Measurements from ENCODE around the gene ZC4H2.
"Not testable (repeated sequence)": the region's sequence is repeated elsewhere in the genome, so short reads cannot be mapped to it uniquely, and the experiment has no call there.

The ZC4H2 gene

DNA sequence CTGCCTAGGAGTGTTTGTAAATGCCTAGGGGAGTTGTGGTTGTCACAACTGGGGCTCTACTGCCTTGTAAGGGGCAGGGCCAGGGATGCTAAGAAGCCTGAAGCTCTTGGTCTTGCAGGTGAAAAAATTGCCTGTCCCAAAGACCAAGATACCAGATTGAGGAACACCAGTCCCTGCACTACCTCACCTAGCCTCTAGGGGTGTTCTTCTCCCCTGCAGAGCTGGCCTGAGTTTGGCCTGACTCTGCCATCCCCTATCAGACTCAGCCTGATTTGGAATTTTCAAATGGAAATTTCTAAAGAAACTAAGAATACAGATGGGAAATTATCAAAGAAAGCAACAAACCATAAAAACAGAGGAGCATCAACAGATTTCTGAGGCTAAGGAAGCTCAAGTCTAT, 90.4 kb downstream of the ZC4H2 start:
- Histone ChIP-seq H3K9me3 (ENCODE audit: control insufficient read depth, insufficient read depth, low read length) (no peaks in the 10 kb centered on the region), H3F3A (ENCODE audit: control insufficient read depth, insufficient read depth) (no peaks in the 10 kb centered on the region), H3K36me3 (ENCODE audit: control insufficient read depth, low read length) (no peaks in the 10 kb centered on the region), H3K27ac (ENCODE audit: low read depth, low read length) (no peak overlapping the region), H3K4me2 (ENCODE audit: low read length) (no peak overlapping the region), H4K20me1 (ENCODE audit: control insufficient read depth, insufficient read depth, low read depth, low read length) (no peaks in the 10 kb centered on the region), H3K79me2 (ENCODE audit: control insufficient read depth, low read length) (no peaks in the 10 kb centered on the region), H3K27me3 (ENCODE audit: control insufficient read depth, low read length) (no peaks in the 10 kb centered on the region), H3K4me1 (ENCODE audit: control insufficient read depth, low read length) (no peaks in the 10 kb centered on the region), H3K9me2 (replicated peaks; ENCODE audit: control insufficient read depth, low read length) (no peaks in the 10 kb centered on the region), H3K4me3 (ENCODE audit: low read length) (no peak overlapping the region)
- TF ChIP-seq EZH2phosphoT487 (IDR thresholded peaks at IDR 0.05; ENCODE audit: borderline replicate concordance, low read length) (no peak), CTCF (IDR thresholded peaks at IDR 0.05; ENCODE audit: low read depth, low read length, poor library complexity, severe bottlenecking) (peak; percentile 42)

GRCh38 chrX:64878709-64879108, 97.5 kb downstream of the ZC4H2 start:
- not testable (repeated sequence) for H3K27me3 ChIP-seq (ENCODE audit: control insufficient read depth, low read length); H3K9me3 ChIP-seq (ENCODE audit: control insufficient read depth, insufficient read depth, low read length); H3K4me2 ChIP-seq (ENCODE audit: low read length); H3F3A ChIP-seq (ENCODE audit: control insufficient read depth, insufficient read depth); H3K27ac ChIP-seq (ENCODE audit: low read depth, low read length); H4K20me1 ChIP-seq (ENCODE audit: control insufficient read depth, insufficient read depth, low read depth, low read length); H3K4me1 ChIP-seq (ENCODE audit: control insufficient read depth, low read length); H3K36me3 ChIP-seq (ENCODE audit: control insufficient read depth, low read length); H3K79me2 ChIP-seq (ENCODE audit: control insufficient read depth, low read length); H3K4me3 ChIP-seq (ENCODE audit: low read length); H3K9me2 ChIP-seq (replicated peaks; ENCODE audit: control insufficient read depth, low read length)

DNA sequence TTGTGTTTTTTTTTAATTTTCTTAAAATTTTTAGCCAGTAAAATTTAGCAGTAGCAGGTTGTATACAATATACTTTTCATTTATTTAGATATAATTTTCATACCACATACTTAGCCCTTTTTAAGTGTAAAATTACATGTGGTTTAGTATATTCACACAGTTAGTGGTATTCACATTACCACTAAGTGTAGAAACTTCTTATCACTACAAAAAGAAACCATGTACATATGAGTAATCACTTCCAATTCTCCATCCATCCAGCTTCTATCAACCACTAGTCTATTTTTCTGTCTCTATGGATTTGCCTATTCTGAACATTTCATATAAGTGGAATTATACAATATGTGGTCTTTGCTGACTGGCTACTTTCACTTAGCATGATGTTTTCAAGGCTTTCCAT, 109.0 kb downstream of the ZC4H2 start:
- no peaks in the 10 kb centered on the region for H3K79me2 ChIP-seq (ENCODE audit: control insufficient read depth, low read length)
- H3K4me1 ChIP-seq (ENCODE audit: control insufficient read depth, low read length), result no peaks in the 10 kb centered on the region
- H3K27ac ChIP-seq (ENCODE audit: low read depth, low read length), result no peak overlapping the region
- no peaks in the 10 kb centered on the region for H3K36me3 ChIP-seq (ENCODE audit: control insufficient read depth, low read length)
- no peaks in the 10 kb centered on the region for H4K20me1 ChIP-seq (ENCODE audit: control insufficient read depth, insufficient read depth, low read depth, low read length)
- H3K4me2 ChIP-seq (ENCODE audit: low read length), result no peak overlapping the region
- no peak overlapping the region for H3K4me3 ChIP-seq (ENCODE audit: low read length)
- no peaks in the 10 kb centered on the region for H3K9me2 ChIP-seq (replicated peaks; ENCODE audit: control insufficient read depth, low read length)
- TF ChIP-seq EZH2phosphoT487 (IDR thresholded peaks at IDR 0.05; ENCODE audit: borderline replicate concordance, low read length), result no peak
- TF ChIP-seq CTCF (IDR thresholded peaks at IDR 0.05; ENCODE audit: low read depth, low read length, poor library complexity, severe bottlenecking), result no peak
- no peaks in the 10 kb centered on the region for H3F3A ChIP-seq (ENCODE audit: control insufficient read depth, insufficient read depth)
- H3K9me3 ChIP-seq (ENCODE audit: control insufficient read depth, insufficient read depth, low read length), result no peaks in the 10 kb centered on the region; the same call in none of the 2 replicates
- H3K27me3 ChIP-seq (ENCODE audit: control insufficient read depth, low read length), result no peaks in the 10 kb centered on the region
